Endometrial microvascular endothelial cells (primary cell): ENCODE measurements around the gene CSRNP2. TPM values are rescaled to one million over a fixed set of nuclear protein-coding genes. Genes with fewer than 3 reads are reported as not detected.
"Not testable (repeated sequence)": the region's sequence is repeated elsewhere in the genome, so short reads cannot be mapped to it uniquely, and the experiment has no call there.

Experiments used
- in situ Hi-C: cut with HindIII; loops from 2 replicates; pipeline ENCODE4 v1.10.0; 2017; ENCODE audit warnings: low sequenced_read_pairs, low pct_unique_long_range_greater_than_20kb; ENCODE audit errors: inconsistent ontology term
- total RNA-seq: library from RNA; depleted of rRNA; stranded (reverse); fragments of >200 nt; gene quantifications from one replicate; pipeline ENCODE4 v1.2.3, GENCODE V29; 2015; ENCODE audit errors: inconsistent ontology term

The CSRNP2 gene
- total RNA-seq, 1 donor from 2014 or later, result 30.7 TPM

GRCh38 chr12:51080136-51080535 is 3.3 kb downstream of the CSRNP2 start:
- in situ Hi-C loops, result no loop called here

- in situ Hi-C loops, result not testable (repeated sequence)
These were observed 4.5 kb downstream of the CSRNP2 start for GRCh38 chr12:51078866-51079265.

GRCh38 chr12:51078346-51078745 is 5.0 kb downstream of the CSRNP2 start:
- in situ Hi-C loops, result not testable (repeated sequence)

- in situ Hi-C loops, result no loop called here
These were observed 5.5 kb downstream of the CSRNP2 start for GRCh38 chr12:51077930-51078329.

- in situ Hi-C loops, result no loop called here
These were observed 7.0 kb downstream of the CSRNP2 start for GRCh38 chr12:51076236-51076930.

GRCh38 chr12:51075390-51075789 is 8.0 kb downstream of the CSRNP2 start:
- in situ Hi-C loops, result no loop called here

GRCh38 chr12:51071663-51072062 is 11.7 kb downstream of the CSRNP2 start:
- in situ Hi-C loops, result no loop called here

- in situ Hi-C loops, result no loop called here
These were observed 13.4 kb downstream of the CSRNP2 start for GRCh38 chr12:51070004-51070403.

GRCh38 chr12:51067771-51068170 is 15.6 kb downstream of the CSRNP2 start:
- in situ Hi-C loops, result loop anchor here (10.0 kb wide), 1 partner anchor 277 kb away; the partner anchor contains the start of gene CELA1

- in situ Hi-C loops, result loop anchor here (10.0 kb wide), 1 partner anchor 278 kb away; the partner anchor contains the start of gene CELA1
These were observed 16.2 kb downstream of the CSRNP2 start for GRCh38 chr12:51067229-51067628.

- in situ Hi-C loops, result loop anchor here (10.0 kb wide), 1 partner anchor 279 kb away; the partner anchor contains the start of gene CELA1
These were observed 17.9 kb downstream of the CSRNP2 start for GRCh38 chr12:51065530-51065929.

GRCh38 chr12:51062631-51063397 is 20.6 kb downstream of the CSRNP2 start:
- in situ Hi-C loops, result loop anchor here (10.0 kb wide), 1 partner anchor 282 kb away; the partner anchor contains the start of gene CELA1

- in situ Hi-C loops, result no loop called here
These were observed 24.3 kb downstream of the CSRNP2 start for GRCh38 chr12:51059086-51059485.

GRCh38 chr12:51056242-51056641 is 27.2 kb downstream of the CSRNP2 start:
- in situ Hi-C loops, result no loop called here

- in situ Hi-C loops, result no loop called here
These were observed 28.3 kb downstream of the CSRNP2 start for GRCh38 chr12:51055060-51055459.

- in situ Hi-C loops, result no loop called here
These were observed 31.6 kb downstream of the CSRNP2 start for GRCh38 chr12:51051787-51052186.

GRCh38 chr12:51049525-51049924 is 33.9 kb downstream of the CSRNP2 start:
- in situ Hi-C loops, result no loop called here

- in situ Hi-C loops, result no loop called here
These were observed 34.6 kb downstream of the CSRNP2 start for GRCh38 chr12:51048661-51049251.

- in situ Hi-C loops, result no loop called here
These were observed 35.5 kb downstream of the CSRNP2 start, which contains the start of gene LETMD1 for GRCh38 chr12:51047655-51048540. LETMD1 (plus strand) TSS chr12:51048327; CDS start chr12:51048357, 30 bp downstream.
